ENCODE results near the gene SOX8.

GRCh38 chr16:1014221-1014620, 32.7 kb downstream of the SOX8 start:
- TF ChIP-seq, protein P1, sequence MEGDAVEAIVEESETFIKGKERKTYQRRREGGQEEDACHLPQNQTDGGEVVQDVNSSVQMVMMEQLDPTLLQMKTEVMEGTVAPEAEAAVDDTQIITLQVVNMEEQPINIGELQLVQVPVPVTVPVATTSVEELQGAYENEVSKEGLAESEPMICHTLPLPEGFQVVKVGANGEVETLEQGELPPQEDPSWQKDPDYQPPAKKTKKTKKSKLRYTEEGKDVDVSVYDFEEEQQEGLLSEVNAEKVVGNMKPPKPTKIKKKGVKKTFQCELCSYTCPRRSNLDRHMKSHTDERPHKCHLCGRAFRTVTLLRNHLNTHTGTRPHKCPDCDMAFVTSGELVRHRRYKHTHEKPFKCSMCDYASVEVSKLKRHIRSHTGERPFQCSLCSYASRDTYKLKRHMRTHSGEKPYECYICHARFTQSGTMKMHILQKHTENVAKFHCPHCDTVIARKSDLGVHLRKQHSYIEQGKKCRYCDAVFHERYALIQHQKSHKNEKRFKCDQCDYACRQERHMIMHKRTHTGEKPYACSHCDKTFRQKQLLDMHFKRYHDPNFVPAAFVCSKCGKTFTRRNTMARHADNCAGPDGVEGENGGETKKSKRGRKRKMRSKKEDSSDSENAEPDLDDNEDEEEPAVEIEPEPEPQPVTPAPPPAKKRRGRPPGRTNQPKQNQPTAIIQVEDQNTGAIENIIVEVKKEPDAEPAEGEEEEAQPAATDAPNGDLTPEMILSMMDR (IDR thresholded peaks at IDR 0.05) = no peak
- TF ChIP-seq POLR2A (IDR thresholded peaks at IDR 0.05) = no peak
